Measurements from ENCODE around the gene ZBED3. TPM values are rescaled to one million over a fixed set of nuclear protein-coding genes. Genes with fewer than 3 reads are reported as not detected.

Gene ZBED3
- total RNA-seq, 1 experiment from 2014 or later = 7.8 TPM

DNA sequence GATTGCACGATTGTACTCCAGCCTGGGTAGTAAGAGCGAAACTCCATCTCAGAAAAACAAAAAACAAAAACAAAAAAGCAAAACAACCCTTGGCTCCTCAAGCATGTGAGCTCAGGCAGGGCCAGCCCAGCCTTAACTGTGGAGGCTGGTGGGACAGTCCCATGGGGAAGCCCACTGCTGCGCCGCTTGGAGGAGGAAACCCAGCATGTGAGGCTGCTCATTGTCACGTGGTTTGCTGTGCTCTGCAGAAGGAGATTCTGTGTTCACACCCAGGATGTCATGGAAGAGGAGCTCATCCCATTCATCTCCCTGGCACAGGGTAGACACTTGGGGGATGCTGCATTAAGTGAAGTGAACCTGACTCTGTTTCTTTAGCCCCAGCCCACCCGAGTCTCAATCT is 4.0 kb downstream of the ZBED3 start:
- peaks cover 0 to 3% of the 10 kb centered on the region in 2 experiments; a peak in 1 of 5 replicates for H3K9me3 Mint-ChIP-seq

More for the DNA sequence above, 4.0 kb downstream of the ZBED3 start:
- H3K27me3 ChIP-seq (ENCODE audit: insufficient read depth, low read length) = no peaks in the 10 kb centered on the region
- Mint-ChIP-seq H3K27ac (no peak overlapping the region), H3K27me3 (ENCODE audit: low read depth) (no peaks in the 10 kb centered on the region; the same call in 1 of the 2 replicates), H3K36me3 (ENCODE audit: insufficient read depth in 1 of 3, low read depth in 3 of 3) (peaks cover 6 to 21% (median 17%) of the 10 kb centered on the region in 3 experiments; a peak in 6 of 7 replicates), H3K4me1 (peaks cover 17 to 21% of the 10 kb centered on the region in 2 experiments), H3K4me3 (no peak overlapping the region)
- no peak for DNase-seq
- no peak overlapping the region for H3K14ac ChIP-seq (ENCODE audit: insufficient read depth, low read length)
- no peak overlapping the region for H2BK12ac ChIP-seq (ENCODE audit: insufficient read length, low read depth, low read length)
- no peak overlapping the region for H3K23ac ChIP-seq (ENCODE audit: insufficient read length, low read depth, low read length)
- no peaks in the 10 kb centered on the region for H3K79me2 ChIP-seq (ENCODE audit: insufficient read depth, low read length)
- no peaks in the 10 kb centered on the region for H4K20me1 ChIP-seq (ENCODE audit: control insufficient read depth, insufficient read depth, insufficient read length)
- H2AK5ac ChIP-seq (ENCODE audit: insufficient read length, low read length) = no peak overlapping the region
- no peaks in the 10 kb centered on the region for H3K79me1 ChIP-seq (ENCODE audit: insufficient read depth, low read depth, low read length, poor library complexity, severe bottlenecking)
- H3K9me3 ChIP-seq (ENCODE audit: control insufficient read depth, low read depth, low read length) = no peaks in the 10 kb centered on the region
- H3K18ac ChIP-seq (ENCODE audit: insufficient read length, low read depth, low read length) = no peak overlapping the region
- peaks cover 5% of the 10 kb centered on the region; the same call in 1 of the 2 replicates for H3K4me1 ChIP-seq (ENCODE audit: insufficient read depth, low read length)
- H3K23me2 ChIP-seq (ENCODE audit: insufficient read length, low read depth, low read length, poor library complexity, severe bottlenecking) = peaks cover 10% of the 10 kb centered on the region
- no peak overlapping the region for H4K5ac ChIP-seq (ENCODE audit: insufficient read length, low read depth, low read length)
- no peak overlapping the region for H3K4ac ChIP-seq (ENCODE audit: low read depth, low read length)
- H4K8ac ChIP-seq (replicated peaks; ENCODE audit: insufficient read length, low read depth, low read length) = no peak overlapping the region
- TF ChIP-seq CTCF (conservative IDR thresholded peaks at IDR 0.05) = no peak
- H2AFZ ChIP-seq (ENCODE audit: low read length) = no peak overlapping the region
- H3T11ph ChIP-seq (ENCODE audit: low read length) = no peak overlapping the region
- no peak overlapping the region for H3K4me2 ChIP-seq (ENCODE audit: insufficient read depth, insufficient read length, low read length)
- no CpG with 5 or more reads among the region's 6 CpGs for WGBS (ENCODE audit: extremely low coverage, insufficient read length, low lambda C conversion rate)
- H2BK120ac ChIP-seq (ENCODE audit: low read depth, low read length, poor library complexity, severe bottlenecking) = no peak overlapping the region
- no peak overlapping the region for H2BK15ac ChIP-seq (ENCODE audit: low read depth, low read length)
- H3K56ac ChIP-seq (ENCODE audit: insufficient read length, low read depth, low read length) = no peak overlapping the region
- no peak overlapping the region for H4K91ac ChIP-seq (ENCODE audit: insufficient read length, low read depth, low read length)
- H2BK5ac ChIP-seq (ENCODE audit: insufficient read length, low read length) = no peak overlapping the region
- no peak overlapping the region for H2BK20ac ChIP-seq (ENCODE audit: low read depth, low read length, poor library complexity, severe bottlenecking)
- H3K9ac ChIP-seq (ENCODE audit: extremely low read depth, insufficient read length, low read length) = no peak overlapping the region
- no peak overlapping the region for H3K27ac ChIP-seq (ENCODE audit: insufficient read length, low read depth, low read length)
